ENCODE measurements around the gene VPS35. TPM values are rescaled to one million over a fixed set of nuclear protein-coding genes. Genes with fewer than 3 reads are reported as not detected.

VPS35 gene
- 10 to 100 TPM; 85.9 to 98.2 TPM for total RNA-seq

- ATAC-seq (peak; percentile 90 to 92), DNase-seq (ENCODE audit: low spot score in 2 of 2) (peak; percentile 99 to 100)
- no peaks in the 10 kb centered on the region for H3K9me3 Mint-ChIP-seq
- H3K27ac Mint-ChIP-seq: no peak within 1 kb of the TSS
- peaks cover 17 to 19% of the 10 kb centered on the region in 2 donors for H3K36me3 Mint-ChIP-seq
Measured at GRCh38 chr16:46688654-46689364, at the start of gene VPS35. TSS of gene VPS35 (minus strand) at chr16:46689178. CDS start at chr16:46689133, 45 bp downstream.

GRCh38 chr16:46737621-46738214 lies 48.7 kb upstream of the VPS35 start:
- no peak for ATAC-seq
- H3K9me3 Mint-ChIP-seq: no peaks in the 10 kb centered on the region
- no peak overlapping the region for H3K27ac Mint-ChIP-seq
- no peak for DNase-seq (ENCODE audit: low spot score in 2 of 2)
- H3K36me3 Mint-ChIP-seq: no peaks in the 10 kb centered on the region

- H3K9me3 Mint-ChIP-seq: no peaks in the 10 kb centered on the region
Measured at GRCh38 chr16:46736695-46737094, 47.7 kb upstream of the VPS35 start.

GRCh38 chr16:46733319-46733830 lies 44.4 kb upstream of the VPS35 start:
- H3K27ac Mint-ChIP-seq: no peak overlapping the region
- no peaks in the 10 kb centered on the region for H3K36me3 Mint-ChIP-seq
- DNase-seq (ENCODE audit: low spot score in 2 of 2) (no peak), ATAC-seq (no peak)
- no peaks in the 10 kb centered on the region for H3K9me3 Mint-ChIP-seq

More at GRCh38 chr16:46736695-46737094, 47.7 kb upstream of the VPS35 start:
- ATAC-seq (no peak), DNase-seq (ENCODE audit: low spot score in 2 of 2) (no peak)
- Mint-ChIP-seq H3K27ac (peak overlapping the region in 1 of 2 donors; percentile 36), H3K36me3 (no peaks in the 10 kb centered on the region)

GRCh38 chr16:46732561-46732960 lies 43.6 kb upstream of the VPS35 start:
- ATAC-seq: no peak

GRCh38 chr16:46731691-46732555 lies 42.9 kb upstream of the VPS35 start:
- no peak for ATAC-seq
- peak overlapping the region in 1 of 2 donors; percentile 65 for H3K27ac Mint-ChIP-seq
- no peaks in the 10 kb centered on the region for H3K9me3 Mint-ChIP-seq
- no peak for DNase-seq (ENCODE audit: low spot score in 2 of 2)
- H3K36me3 Mint-ChIP-seq: no peaks in the 10 kb centered on the region

More at GRCh38 chr16:46732561-46732960, 43.6 kb upstream of the VPS35 start:
- no peaks in the 10 kb centered on the region for H3K9me3 Mint-ChIP-seq
- DNase-seq (ENCODE audit: low spot score in 2 of 2): no peak
- no peaks in the 10 kb centered on the region for H3K36me3 Mint-ChIP-seq
- H3K27ac Mint-ChIP-seq: no peak overlapping the region

GRCh38 chr16:46730801-46731690 lies 42.1 kb upstream of the VPS35 start:
- H3K27ac Mint-ChIP-seq: peak overlapping the region in 1 of 2 donors; percentile 65
- no peaks in the 10 kb centered on the region for H3K36me3 Mint-ChIP-seq
- no peaks in the 10 kb centered on the region for H3K9me3 Mint-ChIP-seq
- no peak for DNase-seq (ENCODE audit: low spot score in 2 of 2)
- no peak for ATAC-seq

- DNase-seq (ENCODE audit: low spot score in 2 of 2): no peak
- peaks cover 0 to 8% of the 10 kb centered on the region in 2 donors for H3K36me3 Mint-ChIP-seq
- H3K27ac Mint-ChIP-seq: no peak overlapping the region
- no peaks in the 10 kb centered on the region for H3K9me3 Mint-ChIP-seq
- ATAC-seq: no peak
Measured at GRCh38 chr16:46730126-46730525, 41.1 kb upstream of the VPS35 start.

GRCh38 chr16:46729326-46729995 lies 40.5 kb upstream of the VPS35 start:
- ATAC-seq (no peak), DNase-seq (ENCODE audit: low spot score in 2 of 2) (no peak)
- Mint-ChIP-seq H3K27ac (no peak overlapping the region), H3K36me3 (peaks cover 0 to 10% of the 10 kb centered on the region in 2 donors), H3K9me3 (no peaks in the 10 kb centered on the region)

- ATAC-seq: no peak
- DNase-seq (ENCODE audit: low spot score in 2 of 2): no peak
- no peaks in the 10 kb centered on the region for H3K9me3 Mint-ChIP-seq
- H3K27ac Mint-ChIP-seq: no peak overlapping the region
- peaks cover 0 to 10% of the 10 kb centered on the region in 2 donors for H3K36me3 Mint-ChIP-seq
Measured at GRCh38 chr16:46728806-46729205, 39.8 kb upstream of the VPS35 start.

GRCh38 chr16:46727630-46728029 lies 38.7 kb upstream of the VPS35 start:
- ATAC-seq: no peak
- no peak for DNase-seq (ENCODE audit: low spot score in 2 of 2)
- Mint-ChIP-seq H3K27ac (no peak overlapping the region), H3K9me3 (no peaks in the 10 kb centered on the region), H3K36me3 (peaks cover 0 to 10% of the 10 kb centered on the region in 2 donors)

GRCh38 chr16:46727184-46727583 lies 38.2 kb upstream of the VPS35 start:
- Mint-ChIP-seq H3K27ac (no peak overlapping the region), H3K36me3 (peaks cover 0 to 10% of the 10 kb centered on the region in 2 donors), H3K9me3 (no peaks in the 10 kb centered on the region)
- no peak for DNase-seq (ENCODE audit: low spot score in 2 of 2)
- ATAC-seq: no peak

GRCh38 chr16:46721885-46722284 lies 32.9 kb upstream of the VPS35 start:
- ATAC-seq (no peak), DNase-seq (ENCODE audit: low spot score in 2 of 2) (no peak)
- Mint-ChIP-seq H3K9me3 (no peaks in the 10 kb centered on the region), H3K27ac (no peak overlapping the region), H3K36me3 (peaks cover 0 to 10% of the 10 kb centered on the region in 2 donors)

GRCh38 chr16:46720619-46721018 lies 31.6 kb upstream of the VPS35 start:
- Mint-ChIP-seq H3K9me3 (no peaks in the 10 kb centered on the region), H3K36me3 (peaks cover 0 to 6% of the 10 kb centered on the region in 2 donors), H3K27ac (no peak overlapping the region)
- ATAC-seq: no peak
- no peak for DNase-seq (ENCODE audit: low spot score in 2 of 2)

GRCh38 chr16:46719528-46719927 lies 30.6 kb upstream of the VPS35 start:
- no peak for ATAC-seq
- no peaks in the 10 kb centered on the region for H3K36me3 Mint-ChIP-seq
- no peak for DNase-seq (ENCODE audit: low spot score in 2 of 2)
- H3K27ac Mint-ChIP-seq: no peak overlapping the region
- no peaks in the 10 kb centered on the region for H3K9me3 Mint-ChIP-seq
